TTC549 (cell line): ENCODE data around the gene PPM1N.
"Not testable (repeated sequence)": the region's sequence is repeated elsewhere in the genome, so short reads cannot be mapped to it uniquely, and the experiment has no call there.

Experiments used
- FAIRE-seq: peaks from 2 replicates; lab custom pipeline; 2012; peaks lifted over from hg19 to GRCh38; lab: Jason Lieb, UNC

Gene PPM1N

GRCh38 chr19:45509692-45510015 lies 11.4 kb downstream of the PPM1N start:
- FAIRE-seq, result no peak

DNA sequence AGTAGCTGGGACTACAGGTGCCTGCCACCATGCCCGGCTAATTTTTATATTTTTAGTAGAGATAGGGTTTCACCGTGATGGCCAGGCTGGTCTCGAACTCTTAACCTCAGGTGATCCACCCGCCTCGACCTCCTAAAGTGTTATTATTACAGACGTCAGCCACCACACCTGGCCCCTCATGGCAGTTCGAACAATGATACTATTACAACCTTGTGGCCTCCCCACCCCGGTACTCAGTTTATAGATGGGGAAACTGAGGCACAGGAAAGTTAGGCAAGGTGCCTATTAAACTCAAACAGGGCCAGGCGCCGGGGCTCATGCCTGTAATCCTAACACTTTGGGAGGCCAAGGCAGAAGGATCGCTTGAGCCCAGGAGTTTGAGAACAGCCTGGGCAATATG lies 12.1 kb downstream of the PPM1N start:
- FAIRE-seq, result not testable (repeated sequence)

GRCh38 chr19:45511074-45511473 lies 12.8 kb downstream of the PPM1N start:
- FAIRE-seq, result no peak

DNA sequence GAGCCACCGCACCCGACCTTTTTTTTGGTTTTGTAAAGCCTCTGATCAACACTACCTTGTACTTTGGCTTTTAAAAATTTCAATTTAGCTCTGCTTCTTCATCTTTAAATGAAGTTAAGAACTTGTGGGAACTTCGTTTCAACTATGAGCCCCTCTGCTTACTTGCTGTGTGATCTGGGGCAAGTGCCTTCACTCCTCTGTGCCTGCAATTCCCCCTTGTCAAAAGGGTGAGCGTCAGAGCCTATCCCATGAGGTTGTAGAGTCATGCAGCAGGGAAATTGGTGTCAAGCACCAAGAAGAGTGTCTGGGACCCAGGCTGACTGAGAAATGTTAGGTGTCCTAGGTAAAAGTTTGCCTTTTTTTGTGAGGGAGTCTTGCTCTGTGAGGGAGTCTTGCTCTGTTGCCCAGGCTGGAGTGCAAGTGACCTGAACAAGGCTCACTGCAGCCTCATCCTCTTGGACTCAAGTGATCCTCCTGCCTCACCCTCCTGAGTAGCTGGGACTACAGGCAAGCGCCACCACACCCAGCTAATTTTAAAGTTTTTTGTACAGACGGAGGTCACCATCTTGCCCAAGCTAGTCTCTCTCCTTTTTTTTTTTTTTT lies 14.7 kb downstream of the PPM1N start:
- no peak for FAIRE-seq

GRCh38 chr19:45514376-45515051 lies 16.3 kb downstream of the PPM1N start:
- no peak for FAIRE-seq

GRCh38 chr19:45515081-45515624 lies 16.9 kb downstream of the PPM1N start:
- FAIRE-seq, result no peak

GRCh38 chr19:45515807-45516401 lies 17.7 kb downstream of the PPM1N start:
- no peak for FAIRE-seq

- no peak for FAIRE-seq
Measured at GRCh38 chr19:45517238-45517637, 19.0 kb downstream of the PPM1N start.

- FAIRE-seq, result no peak
Measured at GRCh38 chr19:45517641-45518468, 19.6 kb downstream of the PPM1N start.

DNA sequence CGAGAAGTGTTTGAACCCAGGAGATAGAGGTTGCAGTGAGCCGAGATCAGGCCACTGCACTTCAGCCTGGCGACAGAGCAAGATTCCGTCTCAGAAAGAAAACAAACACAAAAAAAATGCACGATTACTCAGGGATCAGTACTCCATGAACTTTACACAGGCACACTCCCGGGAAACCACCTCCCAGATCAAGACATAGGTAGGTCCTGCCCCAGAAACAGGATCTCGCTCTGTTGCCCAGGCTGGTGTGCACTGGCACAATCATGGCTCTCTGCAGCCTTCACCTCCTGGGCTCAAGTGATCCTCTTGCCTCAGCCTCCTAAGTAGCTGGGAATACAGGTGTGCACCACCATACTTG lies 20.2 kb downstream of the PPM1N start:
- FAIRE-seq, result no peak

DNA sequence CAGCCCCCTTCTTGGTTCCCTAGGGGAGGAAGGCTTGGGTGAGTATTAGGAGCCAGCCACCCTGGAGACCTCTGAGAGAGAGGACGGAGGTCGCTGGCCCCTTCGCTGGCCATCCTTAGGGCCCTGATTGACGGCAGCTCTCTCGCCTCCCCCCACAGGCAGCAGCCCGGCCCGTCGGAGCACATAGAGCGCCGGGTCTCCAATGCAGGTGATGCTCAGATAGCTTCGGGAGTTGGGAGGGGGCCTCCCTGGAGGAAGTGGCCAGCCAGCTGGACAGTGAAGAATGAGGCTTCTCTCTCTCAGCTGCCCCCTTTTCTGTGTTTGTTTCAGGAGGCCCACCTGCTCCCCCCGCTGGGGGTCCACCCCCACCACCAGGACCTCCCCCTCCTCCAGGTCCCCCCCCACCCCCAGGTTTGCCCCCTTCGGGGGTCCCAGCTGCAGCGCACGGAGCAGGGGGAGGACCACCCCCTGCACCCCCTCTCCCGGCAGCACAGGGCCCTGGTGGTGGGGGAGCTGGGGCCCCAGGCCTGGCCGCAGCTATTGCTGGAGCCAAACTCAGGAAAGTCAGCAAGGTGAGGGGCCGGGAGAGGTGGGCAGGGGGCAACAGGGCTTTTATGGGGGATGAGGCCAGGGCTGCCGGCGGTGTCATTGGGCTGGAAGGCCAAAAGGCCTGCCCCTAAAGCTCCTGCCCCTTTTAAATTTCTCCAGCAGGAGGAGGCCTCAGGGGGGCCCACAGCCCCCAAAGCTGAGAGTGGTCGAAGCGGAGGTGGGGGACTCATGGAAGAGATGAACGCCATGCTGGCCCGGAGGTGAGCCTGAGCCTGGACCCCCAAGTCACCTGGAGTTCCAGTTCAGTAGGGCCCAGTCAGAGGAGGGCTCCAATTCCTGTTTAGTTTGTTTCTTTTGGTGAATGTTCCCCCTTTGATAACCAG lies 24.0 kb downstream of the PPM1N start:
- no peak for FAIRE-seq

- peak; percentile 13 for FAIRE-seq
Measured at GRCh38 chr19:45523642-45524256, 25.5 kb downstream of the PPM1N start.

DNA sequence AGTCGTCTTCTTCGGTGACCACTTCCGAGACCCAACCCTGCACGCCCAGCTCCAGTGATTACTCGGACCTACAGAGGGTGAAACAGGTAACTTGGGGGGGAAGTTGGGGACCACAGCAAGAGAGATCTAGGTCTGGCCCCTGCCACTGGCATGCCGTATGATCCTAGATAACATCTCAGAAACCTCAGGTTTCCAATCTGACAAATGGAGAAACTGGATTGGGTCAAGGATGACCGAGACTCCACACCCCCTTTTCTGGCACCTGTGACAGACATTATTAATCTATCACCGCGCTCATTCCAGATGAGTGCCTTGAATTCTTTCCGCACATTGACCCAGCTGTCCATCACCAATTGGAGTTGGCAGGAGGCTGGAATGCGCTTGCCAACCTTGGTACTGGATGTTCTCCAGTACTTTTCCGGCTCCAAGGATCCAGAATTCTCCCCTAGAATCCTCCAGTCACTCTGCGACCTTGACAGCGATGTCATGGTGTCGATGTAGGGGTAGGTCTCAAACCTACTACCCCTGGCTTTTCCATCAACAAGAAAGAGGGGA lies 26.4 kb downstream of the PPM1N start:
- no peak for FAIRE-seq

- FAIRE-seq, result no peak
Measured at GRCh38 chr19:45526143-45526542, 27.9 kb downstream of the PPM1N start.

DNA sequence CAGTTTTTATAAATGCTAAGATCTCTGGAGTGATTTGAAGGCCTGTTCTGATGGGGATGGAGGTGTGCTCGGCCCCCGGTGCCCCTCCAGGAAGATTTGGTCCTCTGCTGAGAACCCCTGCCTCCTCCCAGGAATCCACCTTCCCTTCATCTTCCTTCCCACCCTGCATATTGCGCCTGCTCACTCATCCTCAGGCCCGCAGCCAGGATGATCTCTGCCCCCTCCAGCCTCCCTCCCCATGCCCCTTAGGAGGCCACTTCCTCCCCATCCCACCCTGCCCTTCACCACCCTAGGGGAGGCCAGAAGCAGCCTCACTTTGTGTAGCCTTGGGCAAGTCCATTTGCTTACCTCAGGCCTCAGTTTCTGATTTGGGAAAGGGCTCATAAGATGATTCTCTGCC lies 28.7 kb downstream of the PPM1N start:
- no peak for FAIRE-seq

DNA sequence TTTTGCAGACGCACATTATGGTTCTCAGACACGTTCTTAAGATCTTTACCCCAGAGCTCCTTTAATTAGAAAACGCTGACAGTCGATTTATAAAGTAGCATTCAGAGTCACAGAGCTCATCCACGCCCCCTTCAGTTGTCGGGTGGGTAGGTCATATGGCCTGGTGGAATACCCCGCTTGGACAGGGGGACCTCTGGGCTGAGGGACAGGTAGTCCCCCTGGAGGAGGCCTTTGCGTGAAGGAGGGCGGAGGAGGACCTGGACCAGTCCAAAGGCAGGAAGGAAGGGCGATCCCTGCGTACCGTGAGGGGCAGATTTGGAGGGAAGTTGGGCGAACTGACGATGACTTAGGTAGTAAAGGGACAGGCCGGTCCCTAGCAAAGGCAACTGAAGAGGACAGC lies 29.5 kb downstream of the PPM1N start:
- FAIRE-seq, result no peak

GRCh38 chr19:45528149-45528743 lies 30.0 kb downstream of the PPM1N start:
- FAIRE-seq, result no peak

- FAIRE-seq, result no peak
Measured at GRCh38 chr19:45528744-45529419, 30.6 kb downstream of the PPM1N start.

DNA sequence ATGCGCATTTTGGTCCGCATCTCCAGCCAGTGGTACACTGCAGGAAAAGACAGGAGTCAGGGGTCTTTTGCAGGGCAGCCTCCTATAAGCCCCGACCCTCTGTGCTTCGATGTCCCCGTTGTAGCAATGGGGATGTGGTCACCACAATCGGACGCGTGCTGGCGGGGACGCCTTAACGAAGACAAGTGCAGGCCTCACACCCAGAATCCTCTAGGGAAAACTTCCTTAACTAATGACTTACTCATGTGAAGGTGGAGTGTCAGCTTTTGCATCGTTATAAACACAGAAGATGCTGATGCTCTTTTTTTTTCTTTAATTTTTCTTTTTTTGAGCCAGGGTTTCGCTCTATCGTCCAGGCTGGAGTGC lies 31.2 kb downstream of the PPM1N start:
- no peak for FAIRE-seq

- no peak for FAIRE-seq
Measured at GRCh38 chr19:45531349-45531748, 33.1 kb downstream of the PPM1N start.
